IPS DF 6.9 (cell line): ENCODE results near the gene MEIS2.

Experiments
- DNase-seq: peaks from one replicate; pipeline ENCODE4 v3.0.0-alpha.2; 2013; ENCODE audit warnings: low read depth, low spot score
- H3K27ac ChIP-seq: one replicate; pipeline ENCODE4 v1.5.1; 2013; ENCODE audit warnings: low read length, control low read depth
- H3K27me3 ChIP-seq: 2 replicates; pipeline ENCODE4 v1.6.1; 2013; ENCODE audit warnings: mild to moderate bottlenecking, low read length; ENCODE audit not compliant: control insufficient read depth, insufficient read depth
- H3K36me3 ChIP-seq: 2 replicates; pipeline ENCODE4 v1.6.1; 2013; ENCODE audit warnings: low read length; ENCODE audit not compliant: control insufficient read depth, insufficient read depth
- H3K4me1 ChIP-seq: 2 replicates; pipeline ENCODE4 v1.6.1; 2013; ENCODE audit warnings: low read length; ENCODE audit not compliant: control insufficient read depth, insufficient read depth
- H3K4me3 ChIP-seq: 2 replicates; pipeline ENCODE4 v1.5.1; 2013; ENCODE audit warnings: mild to moderate bottlenecking, low read length
- H3K9me3 ChIP-seq: 2 replicates; pipeline ENCODE4 v1.6.1; 2013; ENCODE audit warnings: low read length, inconsistent platforms; ENCODE audit not compliant: control insufficient read depth, insufficient read depth
- WGBS: extraction: QIAGEN DNeasy Blood & Tissue Kit; methylation state at CpG from one replicate; pipeline ENCODE4 v1.1.7; 2013; ENCODE audit warnings: mixed read lengths, missing lambda C conversion rate; ENCODE audit not compliant: insufficient read length, insufficient coverage; 5-methylcytosine and 5-hydroxymethylcytosine counted together

MEIS2 gene

DNA sequence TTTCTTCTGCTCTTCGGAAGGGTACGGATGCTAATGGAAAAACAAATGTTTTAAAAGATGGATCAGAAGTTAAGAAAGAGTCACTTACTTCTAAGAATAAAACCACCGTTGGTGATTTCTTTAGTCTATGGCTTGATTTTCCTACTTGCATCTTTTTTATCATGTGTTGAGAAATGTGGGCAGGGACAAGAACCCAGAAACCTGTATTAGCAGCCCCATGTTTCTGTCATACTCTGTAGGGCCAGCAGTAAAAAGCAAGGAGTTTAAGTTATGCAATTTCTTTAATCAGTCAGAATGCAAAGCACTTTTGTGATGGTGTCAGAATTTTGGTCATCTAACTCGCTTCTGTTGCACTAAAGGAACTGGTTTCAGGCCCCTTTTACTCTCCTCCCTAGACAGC, 150.0 kb downstream of the MEIS2 start:
- no peaks in the 10 kb centered on the region; the same call in 1 of the 2 replicates for H3K4me1 ChIP-seq
- H3K36me3 ChIP-seq = no peaks in the 10 kb centered on the region
- no peaks in the 10 kb centered on the region for H3K27me3 ChIP-seq
- H3K9me3 ChIP-seq = no peaks in the 10 kb centered on the region
- no peak overlapping the region for H3K27ac ChIP-seq
- no peak overlapping the region for H3K4me3 ChIP-seq
- WGBS = no CpG with 5 or more reads among the region's 4 CpGs
- DNase-seq = no peak

DNA sequence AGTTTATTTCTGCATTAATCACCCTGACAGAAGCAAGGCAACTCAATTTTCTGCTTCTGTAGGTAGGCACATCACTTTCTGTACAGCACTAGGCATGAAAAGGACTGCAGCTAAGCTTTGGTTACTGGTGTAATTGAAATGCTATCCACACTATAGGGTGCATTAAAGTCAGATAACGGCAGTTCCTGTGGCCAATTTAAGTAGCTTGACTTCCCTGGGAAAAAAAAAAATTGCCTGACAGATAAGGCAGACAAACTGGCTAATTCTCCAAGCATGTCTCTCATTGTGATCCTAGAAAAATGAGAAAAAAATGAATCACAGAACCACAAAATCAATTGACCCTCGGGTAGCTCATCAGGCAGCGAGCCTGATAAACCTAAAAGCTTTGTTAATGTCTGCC, 151.4 kb downstream of the MEIS2 start:
- H3K36me3 ChIP-seq = no peaks in the 10 kb centered on the region
- no CpG with 5 or more reads among the region's 3 CpGs for WGBS
- H3K27me3 ChIP-seq = no peaks in the 10 kb centered on the region
- no peak for DNase-seq
- no peak overlapping the region for H3K27ac ChIP-seq
- no peaks in the 10 kb centered on the region; the same call in 1 of the 2 replicates for H3K4me1 ChIP-seq
- H3K9me3 ChIP-seq = no peaks in the 10 kb centered on the region
- H3K4me3 ChIP-seq = no peak overlapping the region

- Histone ChIP-seq H3K27ac (no peak overlapping the region), H3K36me3 (no peaks in the 10 kb centered on the region), H3K4me3 (no peak overlapping the region), H3K9me3 (no peaks in the 10 kb centered on the region), H3K27me3 (no peaks in the 10 kb centered on the region), H3K4me1 (peaks cover 2% of the 10 kb centered on the region; the same call in 1 of the 2 replicates)
- WGBS = no CpG with 5 or more reads among the region's 4 CpGs
- no peak for DNase-seq
These were observed 153.2 kb downstream of the MEIS2 start for GRCh38 chr15:36947035-36947719.

GRCh38 chr15:36944442-36944841, 155.9 kb downstream of the MEIS2 start:
- no peaks in the 10 kb centered on the region for H3K36me3 ChIP-seq
- DNase-seq = no peak
- H3K27ac ChIP-seq = no peak overlapping the region
- WGBS = no CpG with 5 or more reads among the region's 6 CpGs
- no peaks in the 10 kb centered on the region for H3K9me3 ChIP-seq
- H3K4me3 ChIP-seq = no peak overlapping the region
- no peaks in the 10 kb centered on the region for H3K27me3 ChIP-seq
- peaks cover 2% of the 10 kb centered on the region; the same call in 1 of the 2 replicates for H3K4me1 ChIP-seq

GRCh38 chr15:36943508-36944361, 156.6 kb downstream of the MEIS2 start:
- no peak overlapping the region for H3K27ac ChIP-seq
- H3K36me3 ChIP-seq = no peaks in the 10 kb centered on the region
- no peak overlapping the region for H3K4me3 ChIP-seq
- DNase-seq = no peak
- H3K9me3 ChIP-seq = no peaks in the 10 kb centered on the region
- H3K27me3 ChIP-seq = no peaks in the 10 kb centered on the region
- WGBS = no CpG with 5 or more reads among the region's 6 CpGs
- H3K4me1 ChIP-seq = peaks cover 2% of the 10 kb centered on the region; the same call in 1 of the 2 replicates

- no peaks in the 10 kb centered on the region for H3K9me3 ChIP-seq
- DNase-seq = no peak
- no CpG with 5 or more reads among the region's 6 CpGs for WGBS
- no peak overlapping the region for H3K27ac ChIP-seq
- H3K4me3 ChIP-seq = no peak overlapping the region
- H3K27me3 ChIP-seq = no peaks in the 10 kb centered on the region
- peaks cover 2% of the 10 kb centered on the region; the same call in 1 of the 2 replicates for H3K4me1 ChIP-seq
- no peaks in the 10 kb centered on the region for H3K36me3 ChIP-seq
These were observed 158.0 kb downstream of the MEIS2 start for GRCh38 chr15:36942248-36942827.

DNA sequence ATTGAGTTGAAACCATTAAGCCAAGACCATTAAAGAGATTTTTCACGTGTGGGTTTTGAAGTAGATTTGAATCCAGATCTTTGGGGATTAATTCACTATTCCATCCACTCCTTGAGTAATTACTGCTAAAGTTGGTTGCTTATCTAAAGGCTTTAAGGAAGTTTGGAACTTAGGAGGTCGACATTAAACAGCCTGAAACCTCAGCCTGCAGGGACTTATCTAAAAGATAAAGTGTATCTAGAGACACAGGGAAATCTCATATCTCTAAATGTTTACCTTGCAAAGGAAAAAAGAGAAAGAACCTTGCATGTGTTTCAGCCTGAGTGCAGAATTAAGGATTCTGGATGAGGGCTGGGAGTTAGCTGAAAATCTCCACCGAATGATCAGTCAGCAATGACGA, 158.6 kb downstream of the MEIS2 start:
- Histone ChIP-seq H3K4me1 (peaks cover 2% of the 10 kb centered on the region; the same call in 1 of the 2 replicates), H3K27ac (no peak overlapping the region), H3K36me3 (no peaks in the 10 kb centered on the region), H3K4me3 (no peak overlapping the region), H3K9me3 (no peaks in the 10 kb centered on the region), H3K27me3 (no peaks in the 10 kb centered on the region)
- no peak for DNase-seq
- no CpG with 5 or more reads among the region's 4 CpGs for WGBS

DNA sequence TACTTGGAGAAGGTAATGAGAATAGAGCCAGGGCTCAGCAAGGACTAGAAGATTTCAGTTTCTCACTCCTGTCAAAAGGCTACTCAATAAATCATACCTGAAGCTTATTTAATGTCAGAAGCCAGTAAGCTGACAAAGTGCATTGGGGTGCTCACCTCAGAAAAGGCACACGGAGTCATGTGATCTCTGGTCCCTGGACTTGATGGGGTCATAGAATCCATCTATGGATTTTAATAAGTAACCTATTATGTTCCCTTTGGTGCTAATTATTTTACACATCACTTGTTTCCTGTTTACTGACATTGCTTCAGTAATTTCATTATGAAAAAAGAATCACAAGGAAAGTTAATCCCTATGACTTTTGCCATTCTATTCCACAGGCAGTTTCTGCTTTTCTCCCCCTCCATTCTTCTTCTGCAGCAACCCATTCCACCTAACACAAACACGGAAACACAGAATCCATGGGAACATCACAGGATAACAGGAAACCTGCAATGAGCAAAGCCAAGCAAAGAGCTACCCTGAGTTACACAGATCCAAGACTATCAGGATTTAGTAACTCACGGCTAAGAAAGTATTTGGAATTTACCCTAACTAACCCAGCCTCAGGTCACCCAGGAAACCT, 159.6 kb downstream of the MEIS2 start:
- Histone ChIP-seq H3K4me3 (no peak overlapping the region), H3K9me3 (no peaks in the 10 kb centered on the region), H3K4me1 (peaks cover 2% of the 10 kb centered on the region; the same call in 1 of the 2 replicates), H3K27ac (no peak overlapping the region), H3K36me3 (no peaks in the 10 kb centered on the region), H3K27me3 (no peaks in the 10 kb centered on the region)
- no peak for DNase-seq
- WGBS = no CpG with 5 or more reads among the region's 3 CpGs

DNA sequence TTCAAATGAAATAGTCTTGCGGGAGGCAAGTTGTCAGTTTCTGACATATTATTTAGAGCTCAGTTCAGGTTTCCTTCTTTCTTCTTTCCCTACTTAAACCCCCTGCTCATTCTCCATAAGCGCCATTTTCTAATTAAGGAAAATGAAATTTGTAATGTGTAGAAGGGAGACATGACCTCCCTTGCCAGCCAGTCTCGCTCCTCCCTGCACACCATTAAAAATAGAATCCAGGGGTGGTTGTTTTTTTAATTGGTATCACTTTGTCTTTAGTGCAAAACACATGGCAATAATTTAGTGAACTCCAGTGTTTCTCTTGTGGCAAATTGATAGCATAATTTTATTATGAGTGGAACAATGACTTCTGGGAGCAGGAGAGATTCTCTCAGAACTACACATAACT, 160.1 kb downstream of the MEIS2 start:
- no peaks in the 10 kb centered on the region for H3K36me3 ChIP-seq
- H3K27ac ChIP-seq = no peak overlapping the region
- H3K4me1 ChIP-seq = peaks cover 2% of the 10 kb centered on the region; the same call in 1 of the 2 replicates
- no CpG with 5 or more reads among the region's 3 CpGs for WGBS
- H3K9me3 ChIP-seq = no peaks in the 10 kb centered on the region
- no peak for DNase-seq
- no peak overlapping the region for H3K4me3 ChIP-seq
- no peaks in the 10 kb centered on the region for H3K27me3 ChIP-seq

DNA sequence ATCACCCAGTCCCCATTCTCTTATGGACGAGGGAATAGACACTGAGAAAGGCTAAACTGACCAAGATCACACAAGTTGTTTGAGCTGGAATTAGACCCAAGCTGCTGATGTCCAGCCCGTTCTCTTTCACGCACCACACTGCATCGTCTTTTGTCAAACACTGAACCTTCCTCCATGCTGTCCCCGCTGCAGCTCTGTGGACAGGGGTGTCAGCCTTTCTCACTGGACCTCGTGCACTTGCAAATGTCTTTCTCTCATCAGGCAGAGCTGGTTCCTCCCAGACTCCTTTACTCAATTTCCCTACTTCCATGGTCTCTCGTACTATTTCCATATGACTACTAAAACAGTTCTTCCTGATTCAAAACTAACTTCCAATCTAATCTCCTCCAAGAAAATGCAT, 161.6 kb downstream of the MEIS2 start:
- H3K36me3 ChIP-seq = no peaks in the 10 kb centered on the region
- no peak overlapping the region for H3K27ac ChIP-seq
- no peak overlapping the region for H3K4me3 ChIP-seq
- H3K9me3 ChIP-seq = no peaks in the 10 kb centered on the region
- DNase-seq = no peak
- H3K4me1 ChIP-seq = peaks cover under 1% of the 10 kb centered on the region; the same call in 1 of the 2 replicates
- H3K27me3 ChIP-seq = no peaks in the 10 kb centered on the region
- no CpG with 5 or more reads among the region's 7 CpGs for WGBS
